ENCODE data around the gene MEPCE.
A peak's percentile ranks its signal among the peaks of the same experiment; 100 is the strongest.
"Not testable (repeated sequence)": the region's sequence is repeated elsewhere in the genome, so short reads cannot be mapped to it uniquely, and the experiment has no call there.

The MEPCE gene, protein sequence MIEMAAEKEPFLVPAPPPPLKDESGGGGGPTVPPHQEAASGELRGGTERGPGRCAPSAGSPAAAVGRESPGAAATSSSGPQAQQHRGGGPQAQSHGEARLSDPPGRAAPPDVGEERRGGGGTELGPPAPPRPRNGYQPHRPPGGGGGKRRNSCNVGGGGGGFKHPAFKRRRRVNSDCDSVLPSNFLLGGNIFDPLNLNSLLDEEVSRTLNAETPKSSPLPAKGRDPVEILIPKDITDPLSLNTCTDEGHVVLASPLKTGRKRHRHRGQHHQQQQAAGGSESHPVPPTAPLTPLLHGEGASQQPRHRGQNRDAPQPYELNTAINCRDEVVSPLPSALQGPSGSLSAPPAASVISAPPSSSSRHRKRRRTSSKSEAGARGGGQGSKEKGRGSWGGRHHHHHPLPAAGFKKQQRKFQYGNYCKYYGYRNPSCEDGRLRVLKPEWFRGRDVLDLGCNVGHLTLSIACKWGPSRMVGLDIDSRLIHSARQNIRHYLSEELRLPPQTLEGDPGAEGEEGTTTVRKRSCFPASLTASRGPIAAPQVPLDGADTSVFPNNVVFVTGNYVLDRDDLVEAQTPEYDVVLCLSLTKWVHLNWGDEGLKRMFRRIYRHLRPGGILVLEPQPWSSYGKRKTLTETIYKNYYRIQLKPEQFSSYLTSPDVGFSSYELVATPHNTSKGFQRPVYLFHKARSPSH

DNA sequence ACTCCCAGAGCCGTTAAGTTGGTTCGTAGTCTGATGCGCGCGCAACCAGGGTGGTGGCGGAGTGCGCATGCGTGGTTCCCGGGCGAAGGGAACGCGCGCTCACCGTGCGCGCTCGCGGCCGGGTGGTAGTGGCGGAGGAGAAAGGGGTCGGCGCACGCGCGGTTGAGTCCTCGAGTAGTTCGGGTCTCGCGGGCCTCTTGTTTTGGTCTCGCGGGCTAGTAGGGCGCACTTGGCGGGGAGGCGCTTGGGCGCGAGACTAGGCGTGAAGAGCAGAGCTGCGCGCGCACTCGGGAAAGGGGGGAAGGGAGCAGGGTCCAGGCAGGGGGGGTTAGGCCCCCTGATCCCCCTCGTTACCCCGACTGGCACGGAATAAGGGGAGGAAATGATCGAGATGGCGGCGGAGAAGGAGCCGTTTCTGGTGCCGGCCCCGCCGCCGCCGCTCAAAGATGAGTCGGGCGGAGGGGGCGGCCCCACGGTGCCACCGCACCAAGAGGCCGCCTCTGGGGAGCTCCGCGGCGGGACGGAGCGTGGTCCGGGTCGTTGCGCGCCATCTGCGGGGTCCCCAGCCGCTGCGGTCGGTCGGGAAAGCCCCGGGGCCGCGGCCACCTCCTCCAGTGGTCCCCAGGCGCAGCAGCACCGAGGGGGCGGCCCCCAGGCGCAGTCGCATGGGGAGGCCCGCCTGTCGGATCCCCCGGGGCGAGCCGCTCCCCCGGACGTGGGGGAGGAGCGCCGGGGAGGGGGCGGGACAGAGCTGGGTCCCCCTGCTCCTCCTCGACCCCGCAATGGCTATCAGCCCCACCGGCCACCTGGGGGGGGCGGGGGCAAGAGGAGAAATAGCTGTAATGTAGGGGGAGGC, at the start of gene MEPCE:
TSS of gene MEPCE (plus strand) at position 195 of the 856 bp plus-strand sequence. CDS start at position 383, 188 bp downstream.
- DNase-seq (ENCODE audit: low spot score), result peak; percentile 94

DNA sequence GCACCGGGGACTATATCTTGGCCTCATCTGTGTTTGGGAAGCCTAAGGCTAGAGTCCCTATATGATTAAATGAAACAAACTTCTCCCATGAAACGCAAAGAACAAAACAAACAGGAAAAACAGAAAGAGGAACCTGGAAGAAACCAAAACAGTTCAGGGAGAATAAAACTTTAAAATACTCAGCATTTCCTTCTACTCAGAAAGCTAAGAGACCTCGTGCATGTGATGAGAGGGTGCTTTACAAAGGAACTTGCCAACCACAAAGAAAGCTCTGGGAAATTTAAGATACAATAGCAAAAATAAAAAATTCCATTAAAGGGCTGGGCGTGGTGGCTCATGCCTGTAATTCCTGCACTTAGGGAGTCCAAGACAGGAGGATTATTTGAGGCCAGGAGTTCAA, 49.4 kb upstream of the MEPCE start:
- DNase-seq (ENCODE audit: low spot score), result no peak

DNA sequence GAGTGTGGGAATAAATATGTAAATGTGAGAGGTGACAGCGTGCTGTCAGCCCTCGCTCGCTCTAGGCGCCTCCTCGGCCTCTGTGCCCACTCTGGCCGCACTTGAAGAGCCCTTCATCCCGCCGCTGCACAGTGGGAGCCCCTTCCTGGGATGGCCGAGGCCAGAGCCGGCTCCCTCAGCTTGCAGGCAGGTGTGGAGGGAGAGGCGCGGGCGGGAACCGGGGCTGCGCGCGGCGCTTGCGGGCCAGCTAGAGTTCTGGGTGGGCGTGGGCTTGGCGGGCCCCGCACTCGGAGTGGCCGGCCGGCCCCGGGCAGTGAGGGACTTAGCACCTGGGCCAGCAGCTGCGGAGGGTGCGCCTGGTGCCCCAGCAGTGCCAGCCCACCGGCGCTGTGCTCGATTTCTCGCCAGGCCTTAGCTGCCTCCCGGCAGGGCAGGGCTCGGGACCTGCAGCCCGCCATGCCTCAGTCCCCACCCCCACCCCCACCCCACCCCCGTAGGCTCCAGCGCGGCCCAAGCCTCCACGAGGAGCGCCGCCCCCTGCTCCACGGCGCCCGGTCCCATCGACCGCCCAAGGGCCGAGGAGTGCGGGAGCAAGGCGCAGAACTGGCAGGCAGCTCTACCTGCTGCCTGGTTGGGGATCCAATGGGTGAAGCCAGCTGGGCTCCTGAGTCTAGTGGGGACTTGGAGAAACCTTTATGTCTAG, 47.9 kb upstream of the MEPCE start:
- not testable (repeated sequence) for DNase-seq (ENCODE audit: low spot score)

DNA sequence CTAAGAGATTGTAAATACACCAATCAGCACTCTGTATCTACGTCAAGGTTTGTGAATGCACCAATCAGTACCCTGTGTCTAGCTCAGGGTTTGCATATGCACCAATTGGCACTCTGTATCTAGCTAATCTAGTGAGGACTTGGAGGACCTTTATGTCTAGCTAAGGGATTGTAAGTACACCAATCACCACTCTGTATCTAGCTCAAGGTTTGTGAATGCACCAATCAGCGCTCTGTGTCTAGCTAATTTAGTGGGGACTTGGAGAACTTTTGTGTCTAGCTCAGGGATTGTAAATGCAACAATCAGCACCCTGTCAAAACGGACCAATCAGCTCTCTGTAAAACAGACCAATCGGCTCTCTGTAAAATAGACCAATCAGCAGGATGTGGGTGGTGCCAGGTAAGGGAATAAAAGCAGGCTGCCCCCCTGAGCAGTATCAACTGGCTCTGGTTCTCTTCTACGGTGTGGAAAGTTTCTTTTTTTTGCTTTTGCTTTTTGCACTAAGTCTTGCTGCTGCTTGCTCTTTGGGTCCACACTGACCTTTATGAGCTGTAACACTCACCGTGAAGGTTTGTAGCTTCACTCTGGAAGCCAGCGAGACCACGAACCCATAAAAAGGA, 47.3 kb upstream of the MEPCE start:
- DNase-seq (ENCODE audit: low spot score), result peak; percentile 60

DNA sequence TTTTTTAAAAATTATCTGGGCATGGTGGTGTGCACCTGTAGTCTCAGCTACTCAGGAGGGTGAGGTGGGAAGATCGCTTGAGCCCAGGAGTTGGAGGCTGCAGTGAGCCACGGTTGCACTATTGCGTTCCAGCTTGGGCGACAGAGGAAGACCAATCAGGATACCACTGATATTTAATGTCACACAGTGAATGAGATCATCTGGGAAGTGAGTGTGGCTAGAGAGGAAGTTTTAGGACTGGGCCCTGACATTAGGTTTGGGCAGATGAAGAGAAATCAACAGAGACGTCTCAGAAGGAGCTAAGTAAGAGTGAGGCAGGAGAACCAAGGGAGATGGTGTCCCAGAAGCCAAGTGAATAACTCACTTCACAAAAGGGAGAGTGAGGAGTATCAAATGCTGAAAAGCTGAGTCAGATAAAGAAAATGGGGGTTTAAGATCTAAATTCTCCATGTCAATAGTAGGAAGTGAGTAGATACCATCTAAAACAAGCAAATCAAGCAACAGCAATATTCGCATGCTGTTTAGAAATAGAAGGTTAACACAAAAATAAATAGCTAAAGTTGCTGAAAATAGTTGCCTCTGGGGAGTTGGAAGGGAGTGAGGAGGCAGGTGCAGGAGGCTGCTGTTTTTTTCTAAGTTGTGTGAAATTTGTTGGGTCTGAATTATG, 44.9 kb upstream of the MEPCE start:
- no peak for DNase-seq (ENCODE audit: low spot score)

DNA sequence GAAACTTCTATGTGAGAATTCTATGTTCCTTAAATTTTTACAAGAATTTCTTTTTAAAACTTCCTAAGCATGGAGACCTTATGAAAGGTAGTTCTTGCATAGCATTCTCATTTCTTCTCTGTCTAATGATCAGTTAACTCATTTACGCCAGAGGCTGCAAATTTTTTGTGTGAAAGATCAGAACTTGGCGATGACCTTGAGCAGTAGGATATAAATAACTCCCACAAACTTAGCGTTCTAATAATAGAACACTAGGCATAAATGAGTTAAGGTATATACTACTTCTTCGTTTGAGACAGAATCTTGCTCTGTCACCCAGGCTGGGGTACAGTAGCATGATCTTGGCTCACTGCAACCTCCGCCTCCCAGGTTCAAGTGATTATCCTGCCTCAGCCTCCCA, 42.7 kb upstream of the MEPCE start:
- DNase-seq (ENCODE audit: low spot score), result no peak

DNA sequence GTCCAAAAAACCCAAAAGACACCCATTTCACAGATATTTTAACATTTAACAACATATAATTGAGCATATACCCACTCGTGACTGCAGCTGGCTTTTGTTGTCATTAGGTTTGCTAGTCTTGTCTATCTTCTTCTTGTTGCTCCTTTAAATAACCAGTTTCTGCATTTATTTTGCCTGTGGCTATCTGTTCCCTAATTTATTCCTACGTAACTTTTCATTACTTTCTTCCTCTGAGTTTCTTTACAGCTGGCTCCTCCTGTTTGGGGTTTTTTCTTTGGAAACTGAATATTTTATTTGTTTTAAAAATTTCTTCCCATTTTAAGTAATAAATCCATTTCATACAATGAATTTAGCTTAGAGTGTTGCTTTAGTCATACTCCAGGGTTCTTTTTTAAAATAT, 41.9 kb upstream of the MEPCE start:
- no peak for DNase-seq (ENCODE audit: low spot score)

DNA sequence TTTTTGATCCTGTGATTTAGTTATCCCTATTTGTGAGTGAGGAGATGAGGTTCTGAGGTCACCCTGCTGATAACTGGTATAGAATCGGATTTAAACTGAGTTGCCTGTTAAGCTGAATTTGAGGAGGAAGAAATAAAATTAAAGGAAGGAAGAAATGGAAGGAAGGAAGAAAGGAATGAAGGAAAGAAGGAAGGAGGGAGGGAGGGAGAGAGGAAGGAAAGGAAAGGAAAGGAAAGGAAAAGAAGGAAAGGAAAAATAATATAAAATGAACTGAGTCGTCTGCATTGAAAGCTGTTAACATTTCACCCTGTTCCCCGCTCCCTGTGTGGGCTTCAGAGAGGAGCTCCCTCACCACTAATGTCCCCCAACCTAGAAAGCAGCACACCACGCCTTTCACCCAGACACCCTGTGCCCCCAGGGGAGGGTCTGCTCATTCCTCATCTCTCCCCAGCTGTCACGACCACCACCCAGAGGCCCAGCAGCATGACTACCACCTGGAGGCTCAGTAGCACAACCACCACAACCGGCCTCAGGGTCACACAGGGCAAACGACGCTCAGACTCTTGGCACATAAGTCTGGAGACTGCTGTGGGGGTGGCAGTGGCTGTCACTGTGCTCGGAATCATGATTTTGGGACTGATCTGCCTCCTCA, 40.1 kb upstream of the MEPCE start:
- DNase-seq (ENCODE audit: low spot score), result no peak

DNA sequence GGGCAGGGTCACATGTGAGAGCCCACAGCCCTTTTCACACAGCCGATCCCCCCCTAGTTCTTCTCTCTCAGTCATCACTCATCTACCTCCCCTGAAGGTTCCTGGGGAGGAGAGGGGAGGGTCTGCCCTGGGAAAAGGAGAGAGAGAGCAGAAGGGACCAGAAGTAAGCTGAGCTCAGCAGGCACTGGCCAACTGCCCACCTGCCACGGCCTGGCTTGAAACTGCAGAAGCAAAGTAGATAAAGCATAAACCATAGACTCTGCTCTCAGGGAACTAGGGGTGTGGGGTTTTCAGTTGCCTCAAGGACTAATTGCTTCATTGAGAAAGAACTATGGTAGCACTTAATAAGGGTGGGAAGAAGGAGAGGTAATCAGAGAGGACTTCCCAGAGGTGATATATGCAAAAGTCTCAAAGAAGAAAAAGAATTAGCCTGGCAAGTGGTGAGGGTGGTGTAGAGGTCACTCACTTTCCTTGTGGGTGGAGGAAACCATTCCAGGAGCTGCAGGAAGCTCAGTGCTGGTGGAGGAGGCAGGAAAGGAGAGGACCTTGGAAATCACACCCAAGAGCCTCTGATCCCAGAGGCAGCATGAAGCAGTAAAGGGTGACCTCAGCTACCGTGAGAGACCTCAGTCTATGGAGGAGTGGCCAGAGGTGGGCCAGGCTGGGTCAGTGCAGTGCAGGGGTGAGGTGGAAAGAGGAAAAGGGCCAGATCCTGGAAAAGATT, 39.2 kb upstream of the MEPCE start:
- DNase-seq (ENCODE audit: low spot score), result peak; percentile 56

DNA sequence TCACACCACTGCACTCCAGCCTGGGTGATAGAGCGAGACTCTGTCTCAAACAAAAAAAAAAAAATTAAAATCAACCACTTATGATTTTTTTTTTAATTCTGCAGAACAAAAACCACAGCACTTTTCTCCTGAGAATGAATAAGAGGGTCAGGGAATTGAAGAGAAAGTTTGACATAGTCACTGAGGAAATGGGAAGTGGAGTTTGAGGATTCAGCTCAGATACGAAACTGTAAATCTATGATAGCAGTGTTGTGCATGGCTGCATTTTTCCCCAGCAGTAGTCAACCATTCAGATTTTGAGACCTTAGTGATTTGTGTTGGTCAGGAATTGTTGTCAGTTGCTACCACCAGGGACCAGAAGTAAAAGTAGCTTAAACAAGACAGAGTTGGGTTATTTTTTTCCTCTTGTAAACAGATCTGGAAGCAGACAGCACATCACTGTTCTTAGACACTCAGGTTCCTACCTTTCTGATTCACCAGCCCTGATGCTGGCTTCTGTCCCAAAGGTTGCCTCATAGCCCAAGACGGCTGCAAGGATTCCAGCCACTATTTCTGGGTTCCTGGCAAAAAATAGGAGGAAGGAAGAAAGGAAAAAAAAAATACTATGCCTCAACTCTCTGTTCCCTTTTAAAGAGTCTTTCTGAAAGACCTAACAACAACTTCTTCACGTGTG, 36.3 kb upstream of the MEPCE start:
- DNase-seq (ENCODE audit: low spot score), result no peak

DNA sequence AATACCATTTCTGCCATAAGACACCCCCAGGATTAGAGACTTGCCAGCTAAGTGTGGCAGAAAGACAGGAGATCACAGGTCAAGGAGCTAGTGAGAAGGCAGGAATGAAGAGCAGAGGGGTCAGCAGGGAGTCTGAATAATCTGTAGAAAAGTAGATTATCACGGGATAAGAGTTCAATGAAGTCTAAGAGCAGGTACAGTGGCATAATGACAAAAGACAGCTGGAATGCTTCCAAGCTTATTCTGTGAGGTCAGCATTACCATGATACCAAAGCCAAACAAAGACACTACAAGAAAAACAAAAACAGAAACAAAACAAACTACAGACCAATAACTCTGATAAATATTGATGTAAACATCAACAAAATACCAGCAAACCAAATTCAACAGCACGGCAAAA, 35.6 kb upstream of the MEPCE start:
- no peak for DNase-seq (ENCODE audit: low spot score)

DNA sequence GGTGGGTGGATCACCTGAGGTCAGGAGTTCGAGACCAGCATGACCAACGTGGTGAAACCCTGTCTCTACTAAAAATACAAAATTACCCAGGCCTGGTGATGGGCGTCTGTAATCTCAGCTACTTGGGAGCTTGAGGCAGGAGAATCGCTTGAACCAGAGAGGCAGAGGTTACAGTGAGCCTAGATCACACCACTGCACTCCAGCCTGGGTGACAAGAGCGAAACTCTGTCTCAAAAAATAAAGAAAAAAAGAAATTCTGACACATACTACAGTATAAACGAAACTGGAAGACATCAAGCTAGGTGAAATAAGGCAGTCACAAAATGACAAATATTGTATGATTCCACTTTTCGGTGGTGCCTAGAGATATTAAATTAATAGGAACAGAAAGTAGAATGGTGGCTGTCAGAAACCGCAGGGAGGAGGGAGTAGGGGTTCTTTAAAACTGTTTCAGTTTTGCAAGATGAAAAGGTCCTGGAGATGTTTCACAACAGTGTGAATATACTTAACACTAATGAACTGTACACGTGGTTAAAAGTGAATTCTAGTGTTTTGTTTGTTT, 33.1 kb upstream of the MEPCE start:
- DNase-seq (ENCODE audit: low spot score), result no peak

DNA sequence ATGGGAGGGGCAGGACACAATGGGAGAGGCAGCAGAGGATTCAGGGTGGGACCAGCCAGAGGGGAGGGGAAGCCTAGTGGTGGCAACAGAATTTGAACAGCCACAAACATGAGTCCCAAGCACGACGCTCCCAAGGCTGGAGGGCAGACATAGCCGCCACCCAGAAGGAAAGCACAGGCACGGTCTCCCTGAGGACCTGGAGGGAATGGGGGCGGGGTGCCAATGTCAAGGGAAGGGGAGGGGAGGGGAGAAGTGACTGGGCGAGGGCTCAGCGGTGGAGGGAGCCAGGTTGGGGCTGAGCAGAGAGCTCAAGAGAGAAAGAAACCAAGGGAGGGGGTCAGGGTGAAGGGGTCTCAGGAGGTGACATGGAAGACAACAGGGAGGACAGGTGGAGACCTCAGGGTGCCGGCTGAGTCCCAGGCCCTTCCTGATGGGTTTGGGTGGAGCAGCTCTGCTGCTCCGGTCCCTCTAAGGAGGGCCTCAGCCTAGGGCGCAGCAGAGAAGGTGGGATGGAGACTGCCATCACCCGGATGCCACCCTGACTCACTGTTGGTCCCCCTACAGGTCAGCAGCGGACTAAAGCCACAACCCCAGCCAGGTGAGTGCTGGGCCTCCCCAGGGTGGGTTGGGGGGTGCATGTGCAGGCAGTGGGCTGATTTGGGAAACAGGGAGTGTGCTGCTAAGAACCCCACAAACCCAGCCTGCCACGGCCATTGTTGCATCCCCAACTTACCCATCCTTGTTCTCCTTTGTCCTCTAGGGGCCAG, 32.1 kb upstream of the MEPCE start:
- peak; percentile 50 for DNase-seq (ENCODE audit: low spot score)

DNA sequence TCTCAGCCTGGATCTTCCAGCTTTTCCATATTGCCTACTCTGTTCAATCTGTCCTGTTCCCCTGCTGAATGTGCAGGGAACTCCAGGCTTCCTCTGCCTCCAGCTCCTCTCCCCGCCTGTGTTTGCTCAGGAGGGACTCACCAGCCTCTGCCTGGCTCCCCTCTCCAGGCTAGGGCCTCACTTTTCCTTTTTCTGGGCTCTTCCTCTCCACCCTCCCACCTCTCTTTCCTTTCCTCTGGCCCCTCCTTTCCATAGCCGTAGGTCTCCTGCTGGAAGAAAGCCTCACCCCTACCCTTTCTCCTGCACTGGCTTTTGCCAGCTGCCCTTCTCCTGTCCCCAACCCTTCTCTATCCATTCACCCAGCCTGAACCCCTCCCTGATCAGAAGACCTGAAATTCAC, 31.4 kb upstream of the MEPCE start:
- peak; percentile 76 for DNase-seq (ENCODE audit: low spot score)

DNA sequence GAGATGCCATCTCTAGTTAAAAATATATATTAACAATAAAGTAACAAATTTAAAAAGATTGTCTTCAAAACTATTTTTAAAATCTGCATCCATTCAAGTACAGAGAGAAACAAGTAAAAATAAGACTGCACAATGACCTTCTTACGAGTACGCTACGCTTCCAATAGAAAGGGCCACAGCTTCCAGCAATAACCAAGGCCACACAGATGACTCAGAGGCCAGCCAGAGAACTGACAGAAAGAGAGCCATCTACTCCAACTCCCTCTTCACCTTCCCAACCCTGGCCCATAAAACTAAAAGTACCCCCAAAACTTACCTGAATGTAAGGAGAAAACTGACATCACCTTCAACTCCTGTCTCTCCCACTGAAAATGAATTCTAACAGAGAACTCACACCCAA, 29.6 kb upstream of the MEPCE start:
- no peak for DNase-seq (ENCODE audit: low spot score)

DNA sequence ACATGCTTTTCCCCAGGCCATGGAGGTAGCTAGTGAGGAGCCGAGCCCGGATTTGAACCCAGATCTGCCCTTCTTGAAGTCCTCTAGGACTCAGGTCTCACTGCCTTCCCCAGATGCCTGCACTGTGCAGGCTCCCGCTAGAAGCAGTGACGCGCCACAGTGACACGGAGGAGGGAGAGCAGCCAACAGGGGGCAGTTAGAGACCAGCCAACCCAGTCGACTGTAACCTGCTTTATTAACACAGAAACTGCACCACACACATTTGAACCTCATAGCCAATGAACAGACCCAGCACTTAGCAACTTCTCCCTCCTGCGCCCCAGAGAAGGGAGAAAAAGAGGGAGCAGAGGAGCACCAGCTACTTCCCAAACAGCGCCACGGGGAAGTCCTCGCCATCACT, 29.0 kb upstream of the MEPCE start:
- peak; percentile 81 for DNase-seq (ENCODE audit: low spot score)

DNA sequence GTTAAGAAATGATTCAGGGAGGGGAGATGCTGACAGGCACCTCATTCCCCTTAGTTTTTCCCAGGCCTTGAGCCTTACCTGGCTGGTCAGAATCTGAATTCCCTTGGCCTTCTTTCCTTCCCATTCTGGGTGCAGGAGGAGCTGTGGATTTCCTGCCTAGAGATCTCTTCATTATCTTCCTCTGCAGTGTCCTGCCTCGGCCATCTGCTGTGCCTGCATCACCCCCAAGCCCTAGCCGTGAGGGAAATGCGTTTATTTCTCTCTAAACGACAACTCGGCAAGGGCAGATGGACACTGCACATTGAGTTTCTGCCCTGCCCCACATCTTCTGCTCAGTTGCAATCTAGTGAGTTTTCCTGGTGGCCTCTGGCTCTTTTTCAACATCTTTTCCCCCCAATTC, 27.8 kb upstream of the MEPCE start:
- peak; percentile 95 for DNase-seq (ENCODE audit: low spot score)

DNA sequence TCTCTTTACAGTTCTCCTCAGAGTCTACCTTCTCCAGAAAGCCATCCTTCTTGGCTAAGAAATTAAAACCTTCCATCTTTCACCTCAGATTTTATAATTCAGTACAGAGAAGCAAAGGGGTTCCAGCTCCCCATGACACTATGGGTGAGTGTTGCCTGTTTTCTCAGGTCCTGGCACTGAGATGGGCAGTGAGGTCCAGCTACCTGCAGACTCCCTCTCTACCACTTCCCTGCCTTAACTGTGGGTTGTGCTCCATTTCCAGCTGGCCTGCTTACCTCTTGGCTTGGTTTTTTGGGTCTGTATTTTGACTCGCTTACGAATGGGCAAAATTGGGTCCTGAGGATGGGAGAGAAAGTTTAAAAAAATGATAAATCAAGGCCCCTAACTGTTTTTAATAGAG, 27.4 kb upstream of the MEPCE start:
- DNase-seq (ENCODE audit: low spot score), result peak; percentile 94
